HG02852 (cell line): ENCODE measurements around the gene MPPED1.

Experiments
- ATAC-seq: cut with Tn5 transposase; IDR thresholded peaks from one replicate; pipeline ENCODE4 v1.9.1; 2021; ENCODE audit warnings: mild to moderate bottlenecking, moderate library complexity; ENCODE audit not compliant: unreplicated experiment

The MPPED1 gene

DNA sequence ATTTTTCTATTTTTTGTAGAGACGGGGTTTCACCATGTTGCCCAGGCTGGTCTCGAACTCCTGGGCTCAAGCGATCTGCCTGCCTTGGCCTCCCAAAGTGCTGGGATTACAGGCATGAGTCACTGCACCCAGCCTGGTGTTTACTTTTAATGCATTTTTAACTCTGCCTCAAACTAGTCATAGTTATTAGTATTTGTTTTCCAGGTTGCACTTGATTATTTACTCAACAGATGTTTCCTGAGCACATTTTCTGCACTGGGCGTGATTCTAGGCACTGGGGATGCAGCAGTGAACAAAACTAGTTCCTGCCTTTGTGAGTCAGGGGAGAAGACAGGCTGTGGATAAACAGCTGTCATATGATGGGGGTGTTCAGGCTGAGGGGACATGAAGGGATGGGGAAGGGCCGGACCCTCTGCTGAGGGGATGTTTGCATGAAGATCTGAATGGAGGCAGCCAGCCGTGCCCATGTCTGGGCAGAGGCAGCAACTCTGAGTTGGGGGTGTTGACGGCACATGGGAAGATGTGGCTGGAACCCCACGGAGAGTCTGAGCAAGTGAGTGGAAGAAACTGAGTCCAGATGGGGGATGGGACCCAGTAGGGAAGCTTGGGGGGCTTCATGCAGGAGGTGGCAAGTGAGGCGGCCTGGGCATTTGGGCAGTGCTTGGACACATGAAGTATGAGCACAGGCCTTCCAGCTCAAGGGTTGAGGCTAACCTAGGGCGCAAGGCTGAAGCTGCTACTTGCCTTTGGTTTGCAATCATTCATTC lies 34.4 kb downstream of the MPPED1 start:
- no peak for ATAC-seq

DNA sequence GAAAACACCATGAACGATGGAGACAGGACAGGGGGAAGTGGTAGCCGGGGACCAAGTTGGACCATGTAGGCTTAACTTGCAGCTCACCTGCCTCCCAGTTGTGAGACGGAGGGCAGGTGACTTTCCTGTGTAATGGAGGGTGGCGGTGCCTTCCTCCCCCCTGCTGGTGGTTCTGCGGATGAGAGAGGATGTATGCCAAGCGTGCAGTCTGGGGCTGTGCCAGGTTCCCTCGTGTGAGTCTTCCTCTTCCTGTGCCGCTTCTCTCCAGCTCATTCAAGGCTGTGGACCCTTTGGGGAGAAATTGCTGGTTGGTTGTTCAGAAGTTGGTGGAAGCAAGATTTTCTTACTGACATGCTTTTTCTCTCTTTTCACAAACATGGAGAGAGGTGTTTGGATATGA lies 35.1 kb downstream of the MPPED1 start:
- no peak for ATAC-seq

DNA sequence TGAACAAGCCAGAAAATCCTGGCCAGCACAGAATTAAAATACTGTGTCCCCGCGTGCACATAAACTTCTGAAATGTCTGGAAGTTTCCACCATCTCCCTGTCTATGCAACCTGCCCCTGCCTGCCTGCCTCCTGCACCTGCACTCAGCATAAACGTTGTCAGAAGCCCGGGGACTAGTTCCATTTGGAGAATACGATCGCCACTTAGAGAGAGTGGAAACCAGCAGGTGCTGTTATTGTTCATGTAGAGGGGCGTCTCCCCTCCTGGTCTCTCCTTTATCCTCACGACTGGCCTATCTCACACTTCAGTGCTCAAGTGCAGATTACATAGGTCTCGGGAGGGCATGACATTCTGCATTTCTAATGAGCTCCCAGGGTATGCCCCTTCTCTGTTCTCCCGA lies 35.6 kb downstream of the MPPED1 start:
- no peak for ATAC-seq

DNA sequence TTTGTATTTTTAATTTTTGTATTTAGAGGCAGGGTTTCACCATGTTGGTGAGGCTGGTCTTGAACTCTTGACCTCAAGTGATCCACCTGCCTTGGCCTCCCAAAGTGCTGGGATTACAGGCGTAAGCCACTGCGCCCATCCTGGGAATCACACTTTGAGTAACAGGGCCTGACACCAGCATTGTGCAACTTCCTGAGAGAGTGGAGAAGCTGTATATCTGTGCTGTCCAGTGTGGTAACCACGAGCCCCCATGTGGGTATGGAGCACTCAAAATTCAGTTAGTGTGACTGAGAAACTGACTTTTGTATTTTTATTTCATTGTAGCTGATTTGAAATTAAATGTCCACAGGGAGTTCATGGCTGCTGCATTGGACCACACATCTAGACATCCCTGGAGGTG lies 36.2 kb downstream of the MPPED1 start:
- ATAC-seq: no peak

DNA sequence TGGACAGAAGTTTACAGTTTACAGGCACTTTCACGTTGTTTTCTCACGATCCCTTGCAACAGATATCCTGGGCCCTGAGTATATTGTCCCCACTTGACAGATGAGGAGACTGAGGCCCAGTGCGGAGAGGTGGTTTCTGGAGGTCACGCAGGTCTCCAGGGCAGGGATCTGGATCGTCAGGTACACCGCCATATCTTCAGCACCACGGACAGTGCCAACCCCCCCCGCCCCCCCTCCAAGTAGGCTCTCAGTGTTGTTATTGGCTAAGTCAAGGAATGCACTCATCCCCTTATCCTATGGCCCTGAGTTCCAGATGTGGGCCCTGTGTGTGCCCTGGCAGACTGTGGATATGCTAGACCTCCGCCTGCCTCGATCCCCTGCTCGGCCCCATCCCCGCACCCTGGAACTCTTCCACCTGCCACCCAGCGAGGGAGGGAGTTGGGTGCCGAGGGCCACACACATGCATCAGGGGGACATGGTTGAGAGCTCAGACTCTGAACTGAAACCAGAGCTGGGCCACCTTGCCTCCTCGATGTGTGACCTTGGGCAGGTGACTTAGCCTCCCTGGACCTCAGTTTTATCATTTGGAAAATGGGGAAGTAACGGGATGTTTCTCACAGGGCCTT lies 37.5 kb downstream of the MPPED1 start:
- no peak for ATAC-seq

DNA sequence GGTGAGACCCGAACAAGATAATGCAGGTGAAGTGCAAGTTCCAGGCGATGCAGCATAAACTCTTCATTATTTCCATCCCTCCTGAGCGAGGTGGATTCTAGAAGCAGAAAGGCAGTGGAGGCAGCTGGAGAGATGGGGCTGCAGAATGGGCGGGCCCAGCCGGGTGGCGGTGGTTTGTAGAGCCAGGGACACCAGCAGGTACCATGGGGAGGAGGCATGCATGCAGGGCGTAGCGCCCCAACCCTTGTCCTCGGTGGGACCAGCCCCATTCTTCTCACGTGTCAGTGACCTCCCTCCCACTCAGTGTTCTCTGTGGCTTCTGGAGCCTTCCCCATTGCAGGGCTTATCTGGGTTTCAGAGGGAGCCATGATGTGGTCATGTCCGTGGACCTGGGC lies 38.0 kb downstream of the MPPED1 start:
- no peak for ATAC-seq

DNA sequence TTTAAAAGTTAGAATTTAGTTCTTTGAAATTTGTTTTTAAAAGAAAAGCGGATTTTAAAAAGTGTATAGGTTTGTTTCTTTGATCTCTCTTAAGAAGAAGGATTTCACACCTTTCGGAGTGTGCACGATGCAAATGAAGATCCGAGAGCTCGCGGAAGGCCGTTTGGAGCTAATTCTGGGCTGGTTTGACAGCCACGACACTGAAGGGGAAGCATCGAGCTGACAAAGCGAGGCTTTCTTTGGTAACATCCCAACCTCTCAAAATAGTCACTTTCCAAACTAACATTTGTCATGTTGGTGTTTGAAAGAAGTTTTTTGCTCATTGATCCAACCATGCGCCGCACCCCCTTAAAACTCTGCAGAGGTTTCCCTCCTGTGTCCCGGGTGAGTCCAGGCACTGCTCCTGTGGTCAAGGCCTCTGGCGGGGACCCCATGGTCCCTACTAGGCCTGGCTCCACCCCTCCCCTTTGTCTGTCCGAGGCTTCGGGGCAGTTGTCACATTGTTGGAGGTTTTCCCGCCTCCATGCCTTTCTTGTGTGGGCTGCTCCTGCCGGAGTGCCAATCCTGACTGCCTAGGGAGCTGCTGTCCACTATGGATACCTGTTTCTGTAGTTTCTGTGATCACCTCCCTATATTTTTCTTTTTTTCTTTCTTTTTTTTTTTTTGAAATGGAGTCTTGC lies 39.7 kb downstream of the MPPED1 start:
- no peak for ATAC-seq

DNA sequence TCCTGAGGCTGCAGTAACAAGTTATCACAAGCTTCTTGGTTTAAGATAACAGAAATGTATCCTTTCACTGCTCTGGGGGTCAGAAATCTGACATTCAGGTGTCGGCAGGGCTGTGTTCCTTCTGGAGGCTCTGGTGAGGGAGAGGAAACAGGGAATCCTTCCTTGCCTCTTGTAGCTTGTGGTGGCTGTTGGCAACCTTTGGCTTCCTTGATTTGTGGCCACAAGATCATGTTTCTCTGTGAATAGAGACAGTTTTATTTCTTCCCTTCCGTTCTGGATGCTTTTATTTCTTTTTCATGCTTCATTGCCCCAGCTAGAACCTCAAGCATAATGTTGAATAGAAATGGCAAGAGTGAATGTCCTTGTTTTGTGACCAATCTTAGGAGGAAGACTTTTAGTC lies 44.0 kb downstream of the MPPED1 start:
- ATAC-seq: no peak

DNA sequence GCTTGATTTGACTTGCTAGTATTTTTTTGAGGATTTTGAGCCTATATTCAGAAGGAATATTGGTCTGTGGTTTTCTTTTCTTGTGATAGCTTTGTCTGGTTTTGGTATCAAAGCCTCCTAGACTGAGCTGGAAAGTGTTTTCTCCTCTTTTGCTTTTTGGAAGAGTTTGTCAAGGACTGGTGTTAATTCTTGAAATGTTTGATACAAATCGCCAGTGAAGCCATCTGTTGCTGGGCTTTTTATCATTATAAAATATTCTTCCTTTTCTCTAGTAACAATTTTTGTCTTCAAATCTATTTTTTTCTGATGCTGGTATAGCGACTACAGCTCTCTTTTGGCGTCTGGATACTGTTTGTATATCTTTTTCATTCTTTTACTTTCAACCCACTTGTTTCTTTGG lies 45.2 kb downstream of the MPPED1 start:
- no peak for ATAC-seq

DNA sequence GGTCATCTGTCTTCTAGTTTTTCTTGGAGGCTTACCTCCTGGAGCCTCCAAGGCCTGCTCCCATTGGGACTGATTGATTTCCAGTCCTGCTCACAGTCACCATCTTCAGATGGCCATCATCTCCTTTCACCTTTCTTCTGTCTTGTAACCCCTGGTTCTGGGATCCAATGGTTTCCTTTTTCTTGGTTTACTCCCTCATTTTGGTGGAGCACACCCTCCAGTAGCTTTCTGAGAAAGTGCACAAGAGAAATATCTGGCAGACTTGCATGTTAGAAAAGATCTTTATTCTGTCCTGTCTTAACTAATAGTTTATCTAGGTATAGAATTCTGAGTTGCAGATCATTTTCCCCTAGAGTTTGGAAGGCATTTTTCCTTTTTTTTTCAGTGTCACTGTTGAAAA lies 50.9 kb downstream of the MPPED1 start:
- ATAC-seq: no peak

DNA sequence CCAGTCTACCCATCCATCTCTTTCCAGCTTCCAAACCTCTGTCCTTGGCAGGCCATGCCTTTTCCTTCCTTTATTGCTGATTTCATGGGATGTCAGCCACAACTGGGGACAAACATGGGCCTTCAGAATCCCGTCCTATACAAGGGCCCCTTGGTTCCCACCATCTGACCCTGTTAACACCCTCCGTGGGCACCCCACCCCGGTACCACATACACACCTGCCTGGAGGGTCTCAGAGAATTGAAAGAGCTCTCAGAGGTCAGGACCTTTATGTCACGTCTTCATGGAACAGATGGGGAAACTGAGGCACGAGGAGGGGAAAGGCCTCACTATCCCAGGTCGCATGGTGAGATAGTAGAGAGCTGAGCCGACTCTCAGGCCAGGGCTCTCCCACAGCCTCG lies 53.0 kb downstream of the MPPED1 start:
- no peak for ATAC-seq

DNA sequence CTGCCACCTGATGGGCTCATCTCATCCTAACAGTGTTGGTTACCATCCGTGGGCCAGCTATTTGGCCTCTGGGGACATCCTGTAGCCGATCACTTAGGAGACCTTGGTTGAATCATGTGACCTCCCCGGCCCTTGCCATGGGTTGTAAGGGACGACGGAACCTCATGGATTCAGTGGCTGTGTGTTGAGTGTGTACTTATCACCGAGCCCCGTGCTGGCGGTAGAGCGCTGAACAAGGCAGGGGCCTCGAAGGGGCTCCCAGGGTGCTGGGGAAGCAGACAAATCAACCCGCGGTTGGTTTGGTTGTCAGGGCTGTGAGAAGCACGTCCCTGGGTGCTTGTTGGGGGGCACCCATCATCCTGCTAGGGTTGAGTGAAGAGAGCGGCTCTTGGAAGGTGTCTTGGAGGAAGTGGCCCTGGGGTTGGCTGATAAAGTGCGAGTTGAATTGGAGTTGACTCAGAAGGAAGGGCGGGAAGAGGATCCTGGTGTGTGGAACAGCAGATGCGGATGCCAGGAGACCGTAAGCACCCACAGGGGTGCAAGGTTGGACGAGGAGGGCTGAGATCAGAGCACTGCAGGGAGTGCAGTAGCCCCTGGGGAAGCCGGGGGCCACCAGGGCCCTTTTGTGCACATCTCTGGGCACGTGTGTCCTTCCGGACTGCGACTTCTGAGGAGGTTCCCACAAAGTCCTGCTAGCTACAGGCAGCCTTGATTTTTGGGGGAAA lies 53.6 kb downstream of the MPPED1 start:
- ATAC-seq: no peak

DNA sequence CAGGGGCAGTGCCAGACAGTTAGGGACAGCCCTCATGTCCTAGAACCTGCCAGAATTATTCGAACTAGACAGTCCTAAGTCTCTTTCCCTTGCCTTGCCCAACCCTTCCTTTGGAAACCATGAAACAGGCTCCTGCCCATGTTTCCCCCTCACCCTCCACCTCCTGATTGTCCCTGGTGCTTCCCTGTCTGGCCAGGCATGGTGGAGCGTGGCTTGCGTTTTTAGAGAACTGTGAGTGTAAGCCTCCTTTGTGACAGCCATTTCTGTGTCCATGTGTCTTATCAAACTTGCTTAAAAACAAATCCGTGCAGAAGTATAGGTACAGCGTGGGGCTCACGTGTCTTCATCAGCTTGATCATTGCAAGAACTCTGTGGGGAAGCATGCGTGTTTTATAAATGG lies 54.9 kb downstream of the MPPED1 start:
- no peak for ATAC-seq

DNA sequence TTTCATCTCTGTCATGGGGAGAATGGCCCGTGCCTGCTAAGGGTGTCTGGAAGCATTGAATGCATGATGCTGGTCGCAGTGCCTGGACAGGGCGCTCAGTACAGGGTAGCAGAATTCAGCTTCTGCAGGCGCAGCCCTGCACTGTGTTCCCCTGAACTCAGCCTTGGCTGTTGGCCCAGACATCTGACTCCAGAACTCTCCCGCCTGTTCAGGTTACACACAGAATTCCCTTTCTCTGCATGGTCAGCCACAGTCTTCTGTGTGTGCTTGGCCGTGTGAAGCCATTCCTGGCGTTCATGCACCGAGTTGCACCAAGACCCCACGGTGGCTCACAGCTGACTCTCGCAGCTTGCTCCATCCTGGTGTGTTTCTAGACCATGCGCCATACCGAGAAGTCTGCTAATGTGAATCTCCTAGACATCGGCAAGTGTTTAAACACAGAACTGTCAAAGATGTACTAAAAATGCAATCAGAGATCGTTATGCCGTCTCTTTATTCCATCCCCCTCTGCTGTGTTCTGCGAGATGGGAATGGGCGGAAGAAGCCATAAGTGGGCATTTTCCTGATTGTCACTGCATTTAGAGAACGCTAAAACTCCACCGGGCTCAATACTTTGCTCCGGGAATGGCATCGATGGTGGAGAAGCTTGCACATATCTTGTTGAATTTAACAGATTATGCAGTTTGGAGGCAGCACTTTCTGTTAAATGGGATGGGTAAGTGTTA lies 55.6 kb downstream of the MPPED1 start:
- ATAC-seq: no peak

DNA sequence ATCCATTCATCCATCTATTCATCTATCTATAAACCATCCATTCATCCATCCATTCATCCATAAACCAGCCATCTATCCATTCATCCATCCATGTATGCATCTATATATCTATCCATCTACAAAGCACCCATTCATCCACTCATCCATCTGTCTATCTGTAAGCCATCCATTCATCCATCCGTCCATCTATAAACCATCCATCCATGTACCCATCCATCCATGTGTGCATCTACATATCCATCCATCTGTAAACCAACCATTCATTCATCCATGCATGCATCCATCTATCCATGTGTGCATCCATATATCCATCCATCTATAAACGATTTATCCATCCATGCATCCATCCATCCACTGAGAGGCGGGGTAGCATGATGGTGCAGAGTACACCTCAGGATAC lies 58.4 kb downstream of the MPPED1 start:
- no peak for ATAC-seq

DNA sequence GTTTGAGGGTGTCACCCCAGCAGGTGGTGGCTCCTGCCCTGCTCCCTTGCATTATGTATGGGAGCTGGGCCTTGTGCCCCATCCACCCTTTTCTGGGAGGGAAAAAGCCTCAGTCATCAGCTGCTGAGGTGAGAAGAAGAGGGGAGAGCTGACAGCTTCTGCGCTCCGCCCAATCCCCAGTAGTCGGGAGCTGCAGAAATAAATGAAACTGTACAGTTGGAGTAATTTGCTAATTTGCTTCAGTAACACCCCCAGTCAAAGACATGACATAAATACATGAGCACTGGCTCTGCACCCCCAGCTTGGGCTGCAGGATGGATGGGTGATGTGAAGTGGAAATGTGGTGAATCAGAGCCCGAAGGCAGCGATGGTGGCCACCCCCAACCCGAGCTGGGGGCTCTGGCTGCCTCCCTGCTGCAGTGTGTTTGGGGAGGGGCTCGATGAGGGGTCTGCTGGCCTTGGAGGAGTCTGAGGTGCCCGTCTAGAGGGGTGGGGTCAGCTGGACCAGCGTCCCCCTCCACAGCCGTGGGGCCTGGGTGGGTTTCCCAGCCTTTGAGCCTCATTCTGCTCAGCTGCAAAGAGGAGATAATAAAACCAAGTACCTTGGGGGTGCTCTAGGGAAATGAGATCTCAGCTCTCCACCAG lies 59.2 kb downstream of the MPPED1 start:
- ATAC-seq: no peak

DNA sequence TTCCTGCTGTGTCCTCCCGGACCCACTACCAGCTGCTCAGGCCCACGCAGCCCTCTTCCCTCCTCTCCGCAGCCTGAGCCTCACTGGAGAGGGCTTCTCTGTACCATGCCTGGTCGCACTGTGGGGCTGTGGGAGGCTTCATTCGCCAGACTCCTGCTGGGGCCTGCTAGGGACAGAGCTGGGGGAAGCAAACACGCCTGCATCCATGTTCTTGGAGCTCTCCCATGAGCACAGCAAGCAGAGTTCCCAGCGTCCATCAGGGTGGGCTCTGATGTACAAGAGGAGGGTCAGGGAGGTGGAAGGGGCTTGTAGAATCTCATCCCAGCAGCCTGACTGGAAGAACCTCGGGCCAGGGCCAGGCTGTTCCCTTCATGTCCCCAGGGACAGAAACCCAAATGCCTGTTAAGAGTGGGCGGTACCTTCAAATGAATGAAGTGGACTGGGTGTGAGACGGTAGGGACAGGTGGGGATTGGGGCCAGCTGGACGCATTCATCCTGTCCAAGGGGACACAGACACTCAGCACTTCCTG lies 59.9 kb downstream of the MPPED1 start:
- no peak for ATAC-seq

DNA sequence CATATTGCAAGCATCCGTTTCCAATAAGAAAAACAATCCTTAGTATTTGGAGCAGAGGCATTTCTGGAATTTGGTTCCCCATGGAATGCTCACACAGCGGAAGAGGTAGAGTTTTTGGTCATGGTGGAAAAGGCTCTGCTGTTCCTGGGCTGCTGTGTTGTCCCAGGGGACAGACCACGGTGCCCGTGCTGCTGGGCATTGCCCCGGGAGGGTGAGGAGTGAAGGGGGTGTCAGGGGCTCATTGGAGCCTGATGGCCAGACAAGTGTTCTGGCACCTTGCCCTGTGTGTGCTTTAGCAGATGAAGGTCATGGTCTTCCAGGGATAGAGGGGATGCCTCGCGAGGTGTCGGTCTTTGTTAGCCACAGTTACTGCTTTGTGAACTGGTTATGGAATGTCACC lies 61.2 kb downstream of the MPPED1 start:
- ATAC-seq: no peak

DNA sequence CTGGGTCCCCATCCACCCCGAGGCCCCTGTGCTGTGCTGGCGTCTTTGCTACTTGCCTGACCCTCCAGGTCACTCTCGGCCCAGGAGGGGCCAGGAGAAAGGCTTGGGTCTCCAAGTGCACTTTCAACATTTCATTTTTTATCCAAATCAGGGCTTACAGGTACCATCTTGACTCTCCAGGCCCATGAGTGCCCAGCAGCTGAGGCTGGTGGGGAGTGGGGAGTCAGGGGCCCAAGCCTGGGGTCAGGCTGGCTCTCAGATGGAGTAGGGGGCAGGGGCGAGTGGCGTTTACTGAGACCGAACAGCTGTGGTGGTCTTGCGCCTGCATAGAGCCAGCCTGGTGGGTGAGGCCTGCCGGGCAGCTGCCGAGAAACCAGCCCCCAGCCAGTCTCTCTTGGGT lies 61.6 kb downstream of the MPPED1 start:
- no peak for ATAC-seq
